Daoy (cell line): ENCODE measurements around the gene MMAA. TPM values are rescaled to one million over a fixed set of nuclear protein-coding genes. Genes with fewer than 3 reads are reported as not detected.

Experiments used
- total RNA-seq: library from RNA; depleted of rRNA; stranded (reverse); fragments of >200 nt; shearing (Covaris generic); gene quantifications from 2 replicates; pipeline ENCODE4 v1.2.3, GENCODE V29; 2014; rRNA removed

MMAA gene
- total RNA-seq, 1 experiment from 2014 or later = 2.8 TPM

Other genes starting within 250 kb of the MMAA start
- gene SMAD1, start 137.5 kb upstream of the MMAA start, total RNA-seq = 14.4 and 15.4 TPM in 2 replicates
- gene C4orf51, start 60.8 kb downstream of the MMAA start, total RNA-seq = not detected in 2 replicates